Smooth muscle cell (in vitro differentiated cells): ENCODE measurements around the gene SCAPER. TPM values are rescaled to one million over a fixed set of nuclear protein-coding genes. Genes with fewer than 3 reads are reported as not detected.

Source experiments
- microRNA-seq: library from miRNA; unstranded; fragments of <30 nt; microRNA quantifications from one replicate; pipeline ENCODE4, GENCODE V29; 2016; ENCODE audit warnings: borderline number of aligned reads
- polyA plus RNA-seq: library from polyadenylated mRNA; unstranded; fragments of >200 nt; fragmentation: Nextera tagmentation; extraction: Ambion mirVana; gene quantifications from 2 replicates; pipeline ENCODE4 v1.2.1, GENCODE V29; 2016
- small RNA-seq: library from RNA; depleted of rRNA; stranded (forward); fragments of <200 nt; gene quantifications from one replicate; pipeline ENCODE3, GENCODE V24; 2014
- total RNA-seq: library from RNA; depleted of rRNA; stranded (reverse); fragments of >200 nt; gene quantifications from 2 replicates; pipeline ENCODE4 v1.2.3, GENCODE V29; 2014

The SCAPER gene
- total and polyA plus RNA-seq, 2 experiments from 2014 or later, result 6.6 to 34.3 TPM

Small RNAs within 50 kb of the gene (microRNA-seq; reads per million reads assigned to microRNA genes)
- gene MIR3713, result not detected

Small RNAs within 50 kb of the gene (small RNA-seq; reads per million reads assigned to genes)
- gene AC090751.1 (not detected), gene MIR3713 (not detected)

Other genes starting within 250 kb of the SCAPER start
- 200 and 230 TPM in 2 replicates for gene RCN2, start 26.4 kb upstream of the SCAPER start, total RNA-seq
- 146 and 190 TPM in 2 replicates for gene RCN2, start 26.4 kb upstream of the SCAPER start, polyA plus RNA-seq
- gene PSTPIP1, start 89.8 kb upstream of the SCAPER start, total RNA-seq, result not detected in 2 replicates
- gene PSTPIP1, start 89.8 kb upstream of the SCAPER start, polyA plus RNA-seq, result 0.38 TPM in 1 of 2 replicates, not detected in the other
- 263 and 276 TPM in 2 replicates for gene TSPAN3, start 165.8 kb upstream of the SCAPER start, total RNA-seq
- gene TSPAN3, start 165.8 kb upstream of the SCAPER start, polyA plus RNA-seq, result 238 and 257 TPM in 2 replicates